ENCODE measurements around the gene TSPAN12. TPM values are rescaled to one million over a fixed set of nuclear protein-coding genes. Genes with fewer than 3 reads are reported as not detected.

TSPAN12 gene
- total RNA-seq, 2 donors from 2014 or later = 35.6 to 50.3 TPM

DNA sequence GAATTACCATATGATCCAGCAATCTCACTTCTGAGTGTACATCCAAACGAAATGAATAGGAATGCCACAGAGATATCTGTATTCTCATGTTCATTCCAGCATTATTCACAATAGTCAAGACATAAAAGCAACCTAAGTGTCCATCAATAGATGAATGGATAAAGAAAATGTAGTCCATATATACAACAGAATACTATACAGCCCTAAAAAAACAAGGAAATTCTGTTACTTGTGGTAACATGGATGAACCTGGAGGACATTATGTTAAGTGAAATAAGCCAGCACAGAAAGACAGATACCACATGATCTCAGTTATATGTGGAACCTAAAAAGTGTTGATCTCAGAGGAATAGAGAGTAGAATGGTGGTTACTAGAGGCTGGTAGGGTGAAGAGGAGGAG lies 26.7 kb downstream of the TSPAN12 start:
- peaks cover 6% of the 10 kb centered on the region for H3K9me3 Mint-ChIP-seq
- no peak overlapping the region for H3K9ac ChIP-seq (ENCODE audit: extremely low read depth, low read length, poor library complexity, severe bottlenecking)
- H3K27me3 ChIP-seq (ENCODE audit: control insufficient read depth, insufficient read depth, low read length, poor library complexity, severe bottlenecking) = no peaks in the 10 kb centered on the region
- peaks cover 20% of the 10 kb centered on the region for H3K4me1 Mint-ChIP-seq
- no peak overlapping the region for H3K4me3 Mint-ChIP-seq
- peaks cover 13% of the 10 kb centered on the region for H3K9me3 ChIP-seq (ENCODE audit: control insufficient read depth, low read length)
- no peak overlapping the region for H3K27ac ChIP-seq (ENCODE audit: low read depth, low read length)
- peaks cover 26% of the 10 kb centered on the region for H3K36me3 Mint-ChIP-seq (ENCODE audit: low read depth)
- no peaks in the 10 kb centered on the region for H3K27me3 Mint-ChIP-seq (ENCODE audit: insufficient read depth)
- H3K27ac Mint-ChIP-seq = no peak overlapping the region
- TF ChIP-seq CTCF (conservative IDR thresholded peaks at IDR 0.05) = no peak
- H3K4me3 ChIP-seq (ENCODE audit: low read length) = no peak overlapping the region
- WGBS, 2 experiments (ENCODE audit: insufficient coverage in 1 of 2, insufficient read length in 1 of 2) = 100% methylated on average over 1 of the region's 1 CpG
- H3K36me3 ChIP-seq (ENCODE audit: control insufficient read depth, insufficient read depth, low read length) = peaks cover 46% of the 10 kb centered on the region
- no peak for DNase-seq
- no peaks in the 10 kb centered on the region for H3K4me1 ChIP-seq (ENCODE audit: control insufficient read depth, insufficient read depth, low read length)

- DNase-seq = no peak
- H3K4me3 ChIP-seq (ENCODE audit: low read length) = no peak overlapping the region
- H3K9me3 ChIP-seq (ENCODE audit: control insufficient read depth, low read length) = peaks cover 13% of the 10 kb centered on the region
- H3K27me3 ChIP-seq (ENCODE audit: control insufficient read depth, insufficient read depth, low read length, poor library complexity, severe bottlenecking) = no peaks in the 10 kb centered on the region
- no peaks in the 10 kb centered on the region for H3K4me1 ChIP-seq (ENCODE audit: control insufficient read depth, insufficient read depth, low read length)
- 99% methylated on average over 2 of the region's 2 CpGs; no CpG with 5 or more reads in 1 of the 2 experiments for WGBS, 2 experiments (ENCODE audit: insufficient coverage in 1 of 2, insufficient read length in 1 of 2)
- no peak for TF ChIP-seq CTCF (conservative IDR thresholded peaks at IDR 0.05)
- Mint-ChIP-seq H3K4me3 (no peak overlapping the region), H3K9me3 (peaks cover 6% of the 10 kb centered on the region), H3K27ac (no peak overlapping the region), H3K4me1 (peaks cover 31% of the 10 kb centered on the region), H3K27me3 (ENCODE audit: insufficient read depth) (no peaks in the 10 kb centered on the region), H3K36me3 (ENCODE audit: low read depth) (peaks cover 19% of the 10 kb centered on the region)
- H3K36me3 ChIP-seq (ENCODE audit: control insufficient read depth, insufficient read depth, low read length) = peaks cover 28% of the 10 kb centered on the region
- H3K9ac ChIP-seq (ENCODE audit: extremely low read depth, low read length, poor library complexity, severe bottlenecking) = no peak overlapping the region
- H3K27ac ChIP-seq (ENCODE audit: low read depth, low read length) = no peak overlapping the region
These were observed 28.5 kb downstream of the TSPAN12 start for GRCh38 chr7:120829487-120829886.

DNA sequence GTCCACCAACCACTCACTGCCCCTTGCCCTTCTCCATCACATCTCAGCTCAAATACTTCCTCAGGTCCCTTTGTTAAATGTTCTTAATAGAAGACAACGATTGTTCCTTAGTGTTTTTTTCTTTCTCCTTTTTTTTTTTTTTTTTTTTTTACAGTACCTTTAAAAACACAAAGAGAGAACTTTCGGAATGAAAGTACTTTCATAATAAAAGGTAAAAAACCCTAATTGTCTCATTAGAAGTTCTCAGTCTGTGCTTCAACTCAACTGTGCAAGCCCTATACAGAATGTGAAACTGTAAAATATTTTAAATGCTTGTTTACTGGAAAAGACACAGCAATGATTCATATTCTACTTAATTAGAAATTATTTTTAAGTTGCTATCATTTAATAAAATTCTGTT lies 29.4 kb downstream of the TSPAN12 start:
- no peaks in the 10 kb centered on the region for H3K4me1 ChIP-seq (ENCODE audit: control insufficient read depth, insufficient read depth, low read length)
- H3K9me3 ChIP-seq (ENCODE audit: control insufficient read depth, low read length) = peaks cover 13% of the 10 kb centered on the region
- H3K4me3 ChIP-seq (ENCODE audit: low read length) = no peak overlapping the region
- H3K4me1 Mint-ChIP-seq = peaks cover 27% of the 10 kb centered on the region
- H3K27me3 ChIP-seq (ENCODE audit: control insufficient read depth, insufficient read depth, low read length, poor library complexity, severe bottlenecking) = no peaks in the 10 kb centered on the region
- no peaks in the 10 kb centered on the region for H3K27me3 Mint-ChIP-seq (ENCODE audit: insufficient read depth)
- WGBS, 2 experiments (ENCODE audit: insufficient coverage in 1 of 2, insufficient read length in 1 of 2) = 89 to 100% methylated on average over 1 to 2 of the region's 2 CpGs
- peaks cover 30% of the 10 kb centered on the region for H3K36me3 ChIP-seq (ENCODE audit: control insufficient read depth, insufficient read depth, low read length)
- no peak overlapping the region for H3K27ac ChIP-seq (ENCODE audit: low read depth, low read length)
- H3K9me3 Mint-ChIP-seq = peaks cover 6% of the 10 kb centered on the region
- no peak for TF ChIP-seq CTCF (conservative IDR thresholded peaks at IDR 0.05)
- no peak overlapping the region for H3K4me3 Mint-ChIP-seq
- no peak overlapping the region for H3K27ac Mint-ChIP-seq
- no peak overlapping the region for H3K9ac ChIP-seq (ENCODE audit: extremely low read depth, low read length, poor library complexity, severe bottlenecking)
- DNase-seq = no peak
- H3K36me3 Mint-ChIP-seq (ENCODE audit: low read depth) = peaks cover 23% of the 10 kb centered on the region

Data from endodermal cell (in vitro differentiated cells).